ENCODE data around the gene CUBN.
A peak's percentile ranks its signal among the peaks of the same experiment; 100 is the strongest.

Gene CUBN

DNA sequence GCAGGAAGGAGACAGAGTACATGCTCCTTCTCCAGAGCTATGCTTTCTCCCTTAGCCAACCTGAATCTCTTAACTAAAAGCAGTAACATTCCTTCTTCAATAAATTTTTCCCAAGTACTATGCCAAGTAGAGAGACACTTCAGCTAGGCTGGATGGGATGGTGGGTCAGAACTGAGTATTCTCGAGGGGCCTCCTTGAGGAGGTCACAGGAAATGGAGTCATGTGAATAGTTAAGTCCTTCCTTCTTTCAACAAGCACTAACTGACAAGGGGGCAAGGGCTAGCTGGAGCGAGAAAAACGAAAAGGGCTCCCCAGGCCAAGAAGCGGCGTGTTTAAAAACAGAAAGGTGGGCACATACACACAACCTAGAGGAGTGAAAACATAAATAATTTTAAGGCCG is 317.8 kb downstream of the CUBN start:
- DNase-seq = no peak

DNA sequence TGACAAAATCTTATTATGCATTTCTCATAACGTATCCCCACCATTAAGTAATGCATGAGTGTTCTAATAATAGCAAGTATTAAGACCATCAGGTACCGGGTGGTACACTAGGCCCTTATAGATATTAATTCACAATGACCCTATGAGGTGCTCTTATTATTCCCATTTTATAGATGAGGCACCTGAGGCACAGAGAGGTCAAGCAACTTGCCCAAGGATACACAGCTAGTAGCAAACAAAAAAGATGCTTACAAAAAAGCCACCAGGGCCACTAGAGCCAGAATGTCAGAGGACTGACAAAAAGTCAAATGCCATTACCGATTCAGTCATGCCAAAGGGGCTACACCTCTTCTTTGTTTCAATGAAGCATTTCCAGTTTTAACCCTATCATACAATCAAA is 318.3 kb downstream of the CUBN start:
- no peak for DNase-seq

DNA sequence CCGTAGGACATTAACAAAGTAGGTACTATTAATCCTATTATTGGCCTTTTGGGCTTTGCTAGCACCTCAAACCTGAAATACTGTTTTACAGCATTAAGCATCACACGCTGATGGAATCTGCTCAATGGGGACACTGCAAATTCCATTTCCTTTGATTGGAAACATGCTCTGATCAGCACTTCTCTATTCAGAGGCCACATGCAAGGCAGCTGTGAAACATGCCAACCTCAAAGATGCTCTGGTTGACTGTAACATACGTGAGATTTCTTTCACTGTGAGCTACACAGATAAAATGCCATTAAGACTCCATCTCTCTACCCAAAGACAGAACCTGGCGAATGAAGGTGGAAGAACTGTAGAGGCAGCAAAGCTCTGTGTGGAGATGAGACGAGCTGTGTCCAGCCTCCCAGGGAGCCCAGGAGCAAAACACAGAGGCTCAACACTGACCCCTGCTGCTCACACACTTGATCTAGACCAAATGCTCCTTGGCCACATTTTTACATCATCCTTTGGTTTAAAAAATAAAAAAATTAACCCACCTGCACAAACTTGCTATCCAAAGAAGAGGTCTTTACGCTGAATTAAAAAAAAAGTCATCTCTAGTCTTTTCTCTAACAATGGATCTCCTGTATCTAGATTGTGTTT is 320.4 kb downstream of the CUBN start:
- peak; percentile 39 for DNase-seq

DNA sequence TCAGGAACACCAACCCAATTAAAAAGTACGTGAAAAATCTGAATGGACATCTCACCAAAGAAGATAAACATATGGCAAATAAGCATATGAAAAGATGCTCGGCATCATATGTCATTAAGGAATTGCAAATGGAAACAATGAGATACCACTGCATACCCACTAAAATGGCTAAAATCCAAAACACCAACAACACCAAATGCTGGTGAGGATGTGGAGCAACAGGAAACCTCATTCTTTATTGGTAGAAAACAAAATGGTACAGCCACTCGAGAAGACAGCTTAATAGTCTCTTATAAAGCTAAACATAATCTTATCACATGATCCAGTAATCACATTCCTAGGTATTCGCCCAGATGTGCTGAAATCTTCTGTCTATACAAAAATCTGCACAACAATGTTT is 325.5 kb downstream of the CUBN start:
- no peak for DNase-seq

DNA sequence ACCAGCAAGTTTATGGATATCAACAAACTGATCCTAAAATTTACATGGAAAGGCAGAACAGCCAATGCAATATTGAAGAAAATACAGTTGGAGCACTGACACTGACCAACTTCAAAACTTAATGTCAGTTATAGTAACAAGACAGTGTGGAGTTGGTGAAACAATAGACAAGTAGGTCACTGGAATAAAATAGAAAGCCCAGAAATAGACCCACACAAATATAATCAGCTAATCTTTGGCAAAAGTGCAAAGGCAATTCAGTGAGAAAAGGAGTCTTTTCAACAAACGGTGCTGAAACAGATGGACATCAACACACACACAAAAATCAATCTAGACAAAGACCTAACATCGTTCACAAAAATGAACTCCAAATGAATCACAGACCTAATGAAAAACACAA is 326.1 kb downstream of the CUBN start:
- DNase-seq = no peak

DNA sequence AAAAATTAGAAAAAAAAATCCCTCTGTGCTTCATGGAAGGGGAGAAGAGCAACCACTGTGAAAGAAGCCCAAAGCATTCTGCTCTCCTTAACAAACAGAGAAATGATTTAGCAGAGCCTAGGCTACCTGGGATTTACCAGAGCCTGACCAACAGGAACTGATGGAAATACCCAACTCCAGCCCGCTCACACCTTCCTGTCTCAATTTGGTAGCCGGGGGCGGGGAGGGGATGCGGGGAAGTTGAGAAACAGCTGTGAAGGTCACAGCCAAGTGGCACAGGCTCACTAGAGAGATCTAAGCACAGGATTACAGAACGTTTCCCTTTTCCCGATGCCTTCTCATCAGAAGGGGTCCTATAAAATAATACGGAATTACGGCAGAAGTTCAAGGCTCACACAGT is 330.0 kb downstream of the CUBN start:
- no peak for DNase-seq

DNA sequence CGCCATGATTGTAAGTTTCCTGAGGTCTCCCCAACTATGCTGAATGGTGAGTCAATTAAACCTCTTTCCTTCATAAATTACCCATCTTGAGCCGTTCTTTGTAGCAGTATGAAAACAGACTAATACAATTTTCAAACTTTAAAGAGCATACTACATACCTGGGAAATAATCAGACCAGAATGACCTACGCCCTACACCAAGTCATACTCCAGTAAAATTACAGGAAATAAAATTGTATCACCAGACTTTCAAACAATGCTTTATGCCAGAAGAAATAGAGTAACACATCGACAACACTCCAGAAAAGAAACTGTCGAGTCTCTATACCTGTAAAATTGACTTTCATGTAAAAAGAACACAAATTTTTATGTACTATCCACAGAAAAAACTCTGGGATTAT is 331.0 kb downstream of the CUBN start:
- DNase-seq = no peak

DNA sequence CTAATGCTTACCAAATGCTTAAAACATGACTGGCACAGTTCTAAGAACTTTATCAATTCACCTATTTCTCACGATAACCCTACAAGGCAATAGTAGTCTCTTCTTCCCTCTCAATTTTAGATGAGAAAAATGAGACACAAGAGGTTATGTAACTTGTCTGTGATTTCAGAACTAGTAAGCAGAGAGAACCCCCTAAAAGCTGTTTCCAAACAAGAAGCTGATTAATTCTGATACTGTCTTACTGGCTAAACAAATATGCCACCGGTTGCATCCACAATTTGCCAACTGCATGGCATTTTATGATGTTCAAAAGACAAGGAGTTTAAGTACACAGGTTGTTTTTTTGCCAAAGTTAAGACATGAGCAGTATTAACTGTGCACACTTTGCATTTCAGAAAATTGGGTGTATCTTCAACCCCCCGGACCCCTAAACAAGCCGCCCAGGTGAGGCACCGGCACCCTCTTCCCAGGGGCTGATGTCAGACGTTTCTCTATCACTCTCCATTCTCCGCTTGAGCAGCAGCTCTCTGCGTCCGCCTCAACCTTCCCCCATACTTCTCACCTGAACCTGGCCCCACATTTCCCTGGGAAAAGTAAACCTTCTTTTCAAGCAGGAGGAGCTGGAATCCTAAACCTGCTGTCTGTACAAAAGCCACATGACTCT is 334.1 kb downstream of the CUBN start:
- DNase-seq = no peak

DNA sequence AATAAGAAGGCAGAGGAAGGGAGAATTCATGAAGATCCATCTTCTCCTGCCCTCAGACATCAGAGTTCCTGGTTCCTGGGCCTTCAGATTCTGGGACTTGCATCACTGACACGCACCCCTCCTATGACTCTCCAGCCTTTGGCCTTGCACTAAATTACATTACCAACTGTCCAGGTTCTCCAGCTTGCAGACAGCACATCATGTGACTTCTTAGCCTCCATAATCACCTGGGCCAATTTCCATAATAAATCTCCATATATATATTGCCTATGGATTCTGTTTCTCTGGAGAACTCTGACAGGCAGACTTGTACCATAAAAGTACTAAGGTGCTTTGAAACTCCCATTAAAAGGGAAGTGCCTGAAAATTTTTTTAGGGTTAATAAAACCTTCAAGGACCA is 335.6 kb downstream of the CUBN start:
- DNase-seq = no peak

DNA sequence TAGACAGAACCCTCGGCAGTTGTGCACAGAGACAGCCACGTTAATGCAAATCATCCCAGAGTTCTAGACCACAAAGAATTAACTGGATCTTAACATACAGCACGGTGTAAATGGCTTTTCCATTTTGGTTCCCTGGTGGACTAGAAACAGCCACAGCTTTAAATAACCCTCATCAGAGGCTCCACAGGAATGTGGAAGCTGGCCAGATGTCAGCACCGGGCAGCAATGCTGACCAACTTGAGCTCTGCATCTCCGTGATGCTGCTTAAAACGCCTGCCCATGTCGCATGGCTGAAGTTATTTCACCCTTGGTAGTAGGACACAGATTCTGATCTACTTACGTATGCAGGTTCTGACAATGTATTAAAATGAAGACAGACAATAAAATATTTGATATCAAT is 336.9 kb downstream of the CUBN start:
- DNase-seq = no peak

DNA sequence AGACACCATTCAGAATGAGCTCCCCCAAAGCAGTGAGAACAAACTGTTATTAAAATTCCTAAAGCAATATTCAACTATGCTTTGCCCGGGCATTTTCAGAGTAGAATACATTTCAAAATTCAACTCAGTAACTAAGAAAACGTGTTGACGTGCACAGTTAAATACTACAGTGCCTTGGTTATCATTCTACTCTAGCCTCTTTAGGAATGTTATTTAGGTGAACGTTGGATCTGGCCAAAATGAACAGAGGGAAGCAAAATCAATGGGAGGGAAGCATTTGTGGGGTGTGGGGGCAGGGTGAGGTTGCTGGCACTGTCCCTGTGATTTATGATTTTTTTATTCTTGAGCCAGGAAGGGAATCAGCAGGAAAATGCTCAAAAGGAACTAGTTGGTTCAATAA is 339.8 kb downstream of the CUBN start:
- DNase-seq = no peak

DNA sequence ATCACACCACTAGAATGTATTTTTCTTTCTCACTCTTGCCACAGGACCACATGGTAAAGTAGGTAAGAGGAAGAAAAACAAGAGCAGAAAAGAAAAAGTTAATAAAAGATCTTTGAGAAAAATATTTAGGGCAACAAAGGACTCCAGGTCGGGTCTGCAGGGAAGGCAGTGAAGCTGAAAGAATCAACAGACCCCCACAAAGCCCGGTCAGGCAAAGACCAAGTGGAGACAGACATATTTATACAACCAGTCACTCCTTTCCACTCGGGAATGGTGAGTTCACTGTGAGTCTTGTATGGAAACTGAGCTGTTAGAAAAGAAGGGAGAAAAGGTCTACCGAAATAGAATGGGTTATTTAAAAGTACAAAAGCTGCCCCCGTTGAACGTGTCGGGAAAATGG is 340.4 kb downstream of the CUBN start:
- no peak for DNase-seq

DNA sequence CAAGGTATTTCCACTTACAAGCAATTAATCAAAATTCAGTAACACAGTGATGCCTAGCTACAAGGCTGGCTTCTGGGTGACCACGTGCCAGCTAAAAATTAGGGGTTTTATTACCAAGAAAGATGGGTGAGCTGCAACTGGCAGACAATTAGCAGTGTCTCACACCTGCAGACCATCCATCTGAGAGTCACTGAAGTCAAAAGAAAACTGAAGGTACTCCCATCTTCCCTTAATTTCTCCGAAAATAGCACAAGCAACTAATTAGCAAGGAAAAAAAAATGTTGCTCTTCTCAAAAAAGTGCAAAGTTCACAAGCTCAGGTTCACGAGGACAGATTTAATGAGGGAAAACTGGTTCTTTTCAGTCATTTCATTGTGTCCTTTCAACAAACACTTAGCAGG is 340.8 kb downstream of the CUBN start:
- no peak for DNase-seq

DNA sequence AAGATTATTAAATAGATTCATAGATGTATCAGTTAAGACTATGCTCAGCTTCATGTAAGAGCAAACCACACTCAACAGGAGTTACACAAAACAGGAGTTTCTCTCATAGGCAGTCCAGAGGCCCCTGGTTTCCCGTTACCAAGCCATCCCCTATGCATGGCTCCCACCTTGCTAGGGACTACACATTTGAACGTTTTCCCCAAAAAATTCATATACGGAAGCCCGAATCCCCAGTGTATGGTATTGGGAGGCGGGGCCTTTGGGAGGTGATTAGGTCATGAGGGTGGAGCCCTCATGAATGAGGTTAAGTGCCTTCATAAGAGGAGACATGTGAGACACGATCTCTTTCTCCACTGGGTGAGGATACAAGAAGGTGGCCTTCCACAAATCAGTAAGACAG is 341.5 kb downstream of the CUBN start:
- no peak for DNase-seq

DNA sequence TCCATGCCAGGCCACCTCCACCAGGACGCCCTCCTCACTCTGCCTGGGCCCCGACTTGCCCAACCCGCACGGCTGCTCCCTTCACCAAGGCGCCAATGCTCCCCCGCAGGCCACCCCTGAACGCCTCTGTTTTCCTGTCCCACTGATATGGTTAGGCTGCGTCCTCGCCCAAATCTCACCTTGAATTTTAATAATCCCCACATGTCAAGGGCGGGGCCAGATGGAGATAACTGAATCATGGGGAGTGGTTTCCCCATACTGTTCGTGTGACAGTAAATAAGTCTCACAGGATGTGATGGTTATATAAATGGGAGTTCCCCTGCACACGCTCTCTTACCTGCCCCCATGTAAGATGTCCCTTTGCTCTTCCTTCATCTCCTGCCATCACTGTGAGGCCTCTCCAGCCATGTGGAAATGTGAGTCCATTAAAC is 342.2 kb downstream of the CUBN start:
- peak; percentile 52 for DNase-seq

DNA sequence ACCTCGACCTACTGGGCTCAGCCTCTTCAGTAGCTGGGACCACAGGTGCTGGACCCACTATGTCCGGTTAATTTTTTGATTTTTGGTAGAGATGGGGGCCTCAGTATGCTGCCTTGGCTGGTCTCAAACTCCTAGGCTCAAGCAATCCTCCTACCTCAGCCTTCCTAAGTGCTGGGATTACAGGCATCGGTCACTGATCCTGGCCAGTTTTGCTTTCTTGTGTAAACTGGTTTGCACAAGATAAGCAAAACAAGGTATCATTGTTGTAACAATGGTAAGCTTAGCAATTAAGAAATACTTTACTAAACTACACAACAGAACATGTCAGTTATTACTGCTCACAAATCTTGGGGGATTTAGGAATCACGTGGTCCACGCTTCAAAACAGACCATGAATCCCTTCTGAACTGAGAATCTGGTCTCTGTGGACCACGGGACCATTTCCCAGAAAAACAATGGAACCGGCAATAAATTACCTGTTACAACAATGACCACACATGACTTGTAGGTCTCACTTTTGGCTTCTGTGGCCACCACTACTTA is 349.2 kb downstream of the CUBN start:
- DNase-seq = no peak

DNA sequence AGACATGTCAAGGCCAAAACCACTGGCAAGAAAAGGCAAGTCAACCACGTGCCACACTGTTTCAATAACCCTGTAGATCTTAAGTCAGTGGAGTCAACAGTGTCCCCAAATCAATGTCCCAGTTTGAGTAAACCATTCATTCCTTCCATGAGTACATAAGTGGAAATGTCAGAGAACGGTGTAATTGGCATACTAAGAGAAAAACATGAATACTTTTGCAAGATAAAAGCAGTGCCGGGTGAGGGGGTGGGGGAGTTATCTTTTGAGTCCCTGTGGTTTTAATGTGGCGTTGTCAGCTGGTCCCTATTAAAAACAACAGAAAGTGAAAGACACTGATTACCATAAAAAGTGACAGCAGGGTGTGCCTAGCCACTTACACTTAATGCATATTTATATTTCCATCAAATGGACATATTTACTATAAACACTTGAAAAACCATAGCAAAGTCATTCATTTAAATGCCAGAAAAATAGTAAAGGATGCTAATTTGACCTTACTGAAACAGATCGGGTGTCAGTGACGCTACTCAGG is 350.2 kb downstream of the CUBN start:
- DNase-seq = no peak

DNA sequence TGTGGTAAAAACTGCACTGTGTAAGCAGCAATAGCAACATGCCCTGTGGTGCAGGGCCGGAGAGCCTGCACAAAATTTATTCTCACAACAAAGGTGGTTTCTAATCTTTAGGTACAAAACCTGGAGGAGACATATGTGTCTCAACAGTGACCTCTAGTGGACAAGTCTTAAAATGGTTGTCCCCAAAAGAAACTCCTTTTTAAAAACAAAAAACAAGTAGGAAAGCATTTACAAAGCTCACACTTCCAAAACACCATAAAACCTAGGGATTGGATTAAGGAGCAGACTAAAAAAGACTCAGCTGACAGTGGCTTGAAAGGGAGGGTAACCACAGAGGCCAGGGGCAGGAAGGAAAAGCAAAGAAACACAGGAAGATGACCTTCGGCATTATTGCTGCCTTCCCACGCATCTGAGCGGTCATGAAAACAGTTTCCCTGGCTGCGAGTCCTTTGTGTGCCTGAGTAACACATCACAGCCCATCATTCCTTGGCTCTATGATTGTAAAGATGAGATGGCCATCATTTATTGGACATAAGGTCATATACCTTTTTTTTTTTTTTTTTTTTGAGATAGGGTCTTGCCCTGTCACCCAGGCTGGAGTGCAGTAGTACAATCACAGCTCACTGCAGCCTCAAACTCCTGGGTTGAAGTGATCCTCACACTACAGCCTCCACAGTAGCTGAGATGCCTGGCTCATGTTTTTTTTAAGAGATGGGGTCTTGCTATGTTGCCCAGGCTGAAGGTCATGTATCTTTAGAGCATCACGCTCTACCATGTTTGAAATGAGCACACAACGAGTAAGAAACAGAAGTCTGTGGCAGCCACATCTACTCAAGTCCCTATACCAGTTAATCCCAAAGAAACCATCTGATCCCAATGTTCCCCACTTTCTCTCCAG is 351.9 kb downstream of the CUBN start:
- DNase-seq = no peak

DNA sequence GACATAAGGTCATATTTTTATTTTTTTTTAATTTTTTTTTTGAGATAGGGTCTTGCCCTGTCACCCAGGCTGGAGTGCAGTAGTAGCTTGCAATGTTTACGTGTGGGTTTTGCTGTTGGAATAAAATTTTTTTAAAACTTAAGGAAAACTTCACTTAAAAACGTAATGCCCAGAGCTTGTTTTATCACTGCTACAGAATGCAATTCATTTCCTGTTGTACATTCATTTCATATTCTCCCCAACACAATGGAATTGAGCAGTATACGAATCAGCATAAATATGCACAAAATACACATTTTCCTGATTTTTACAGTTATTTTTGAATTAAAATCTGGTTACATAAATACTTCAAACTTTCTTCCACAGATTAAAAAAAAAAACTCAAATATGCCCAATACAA is 352.7 kb downstream of the CUBN start:
- no peak for DNase-seq
